Retinal pigment epithelial cell (primary cell): ENCODE measurements around the gene SAC3D1.

Source experiments
- DNase-seq: peaks from one replicate; pipeline ENCODE4 v3.0.0-alpha.2; 2010; ENCODE audit warnings: low read depth
- H3K4me3 ChIP-seq: 2 replicates; pipeline ENCODE4 v1.5.1; 2011; ENCODE audit warnings: mild to moderate bottlenecking, low read length, control low read depth, moderate library complexity
- CTCF ChIP-seq: conservative IDR thresholded peaks from 2 replicates; pipeline ENCODE4 v1.5.1; 2011; ENCODE audit warnings: low read depth, low read length, control low read depth, inconsistent platforms

The SAC3D1 gene

GRCh38 chr11:65040847-65041622 lies at the start of gene SAC3D1:
Gene SAC3D1 (plus strand): TSS chr11:65041210. CDS start chr11:65041293, 83 bp downstream.
- H3K4me3 ChIP-seq: peak within 1 kb of the TSS; percentile 62
- DNase-seq: peak; percentile 87
- no peak for TF ChIP-seq CTCF

GRCh38 chr11:64994318-64994717 lies 46.7 kb upstream of the SAC3D1 start:
- no peak for DNase-seq
- TF ChIP-seq CTCF: no peak

GRCh38 chr11:64996327-64996709 lies 44.7 kb upstream of the SAC3D1 start:
- DNase-seq: no peak
- TF ChIP-seq CTCF: no peak
- no peak overlapping the region for H3K4me3 ChIP-seq

More at GRCh38 chr11:64994318-64994717, 46.7 kb upstream of the SAC3D1 start:
- no peak overlapping the region for H3K4me3 ChIP-seq

- TF ChIP-seq CTCF: peak; percentile 64
- H3K4me3 ChIP-seq: no peak within 1 kb of the TSS
- no peak for DNase-seq
Observed at GRCh38 chr11:64996710-64997380, 44.2 kb upstream of the SAC3D1 start, which contains the start of gene BATF2. Gene BATF2 (minus strand): TSS chr11:64996971. CDS start chr11:64996914, 57 bp downstream.

- DNase-seq: no peak
- no peak for TF ChIP-seq CTCF
- H3K4me3 ChIP-seq: no peak overlapping the region
Observed at GRCh38 chr11:64998141-64998540, 42.9 kb upstream of the SAC3D1 start.

- DNase-seq: no peak
- H3K4me3 ChIP-seq: no peak overlapping the region
- TF ChIP-seq CTCF: no peak
Observed at GRCh38 chr11:64998690-64999431, 42.1 kb upstream of the SAC3D1 start.
